Suprapubic skin (tissue), 4 donors: ENCODE measurements around the gene RFX7. TPM values are rescaled to one million over a fixed set of nuclear protein-coding genes. Genes with fewer than 3 reads are reported as not detected.

Experiments
- DNase-seq, 2 donors: peaks; one replicate each; pipeline ENCODE4 v3.0.0-alpha.2; 2019; ENCODE audit warnings: low spot score in 2 of 2
- H3K27ac ChIP-seq: fragments of 200-600 bp; sonication (generic); one replicate; pipeline ENCODE4 v1.5.1; 2019
- H3K27me3 ChIP-seq: fragments of 200-600 bp; sonication (generic); one replicate; pipeline ENCODE4 v1.5.1; 2019
- H3K36me3 ChIP-seq: fragments of 200-600 bp; sonication (generic); one replicate; pipeline ENCODE4 v1.5.1; 2019
- H3K4me1 ChIP-seq: fragments of 200-600 bp; sonication (generic); one replicate; pipeline ENCODE4 v1.5.1; 2019
- H3K4me3 ChIP-seq: fragments of 200-600 bp; sonication (generic); one replicate; pipeline ENCODE4 v1.5.1; 2019; ENCODE audit warnings: mild to moderate bottlenecking
- H3K9me3 ChIP-seq: fragments of 200-600 bp; sonication (generic); one replicate; pipeline ENCODE4 v1.5.1; 2019
- CTCF ChIP-seq, 2 donors: fragments of 200-600 bp in 1 of 2; fragments of 450-650 bp in 1 of 2; sonication (generic) in 1 of 2; IDR thresholded peaks; one replicate each; pipeline ENCODE4 v1.5.1; 2016 to 2019; ENCODE audit warnings: antibody characterized with exemption in 2 of 2, mild to moderate bottlenecking in 1 of 2, moderate library complexity in 1 of 2
- EP300 ChIP-seq: sonication (generic); formaldehyde crosslinking; IDR thresholded peaks from one replicate; pipeline ENCODE4 v1.6.1; 2017; ENCODE audit warnings: antibody characterized with exemption
- POLR2A ChIP-seq, 2 donors: fragments of 450-650 bp; IDR thresholded peaks; one replicate each; pipeline ENCODE4 v1.6.1; 2017; ENCODE audit warnings: antibody characterized with exemption in 2 of 2, mild to moderate bottlenecking in 2 of 2, moderate library complexity in 2 of 2
- POLR2AphosphoS5 ChIP-seq, 3 donors: sonication (generic); formaldehyde crosslinking; IDR thresholded peaks; one replicate each; pipeline ENCODE4 v1.6.1; 2017; ENCODE audit warnings: antibody characterized with exemption in 3 of 3
- WGBS: methylation state at CpG from one replicate; pipeline ENCODE4 v1.1.5; 2018; 5-methylcytosine and 5-hydroxymethylcytosine counted together
- total RNA-seq, 4 donors: library from RNA; depleted of rRNA; stranded (reverse); fragments of >200 nt; gene quantifications; one replicate each; pipeline ENCODE4 v1.1.0, GENCODE V29; 2016

The RFX7 gene
- total RNA-seq, 4 donors from 2014 or later, result 17.8 to 40.4 (median 22.2) TPM

DNA sequence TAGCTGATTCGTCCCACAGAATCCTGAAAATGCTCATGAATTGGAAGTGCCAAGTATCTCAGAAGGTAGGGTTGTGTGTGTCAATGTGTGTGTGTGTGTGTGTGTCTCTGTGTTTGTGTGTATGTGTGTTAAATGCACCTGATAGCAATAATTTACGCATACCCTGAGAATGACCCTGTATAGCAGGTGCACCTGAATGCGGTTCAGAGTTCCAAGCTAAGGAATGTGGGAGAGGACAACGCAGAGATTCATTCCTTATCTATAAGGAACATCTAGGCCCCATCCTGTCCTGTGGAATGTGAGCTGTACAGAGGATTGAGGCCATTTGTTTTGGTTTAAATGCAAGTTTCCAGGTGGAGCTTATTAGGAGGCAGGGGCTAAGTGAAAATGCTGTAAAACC, 201.2 kb downstream of the RFX7 start:
- no peak for TF ChIP-seq POLR2AphosphoS5 (IDR thresholded peaks at IDR 0.05)
- no peak for TF ChIP-seq POLR2A (IDR thresholded peaks at IDR 0.05)
- TF ChIP-seq EP300, result no peak
- no peak for TF ChIP-seq CTCF (IDR thresholded peaks at IDR 0.05)
- H3K36me3 ChIP-seq, result no peaks in the 10 kb centered on the region
- H3K4me3 ChIP-seq, result no peak overlapping the region
- no peak overlapping the region for H3K27ac ChIP-seq
- H3K4me1 ChIP-seq, result peaks cover 25% of the 10 kb centered on the region
- H3K27me3 ChIP-seq, result no peaks in the 10 kb centered on the region
- DNase-seq, result no peak
- WGBS, result 77% methylated on average over 4 of the region's 4 CpGs
- no peaks in the 10 kb centered on the region for H3K9me3 ChIP-seq

GRCh38 chr15:56042031-56042430, 201.6 kb downstream of the RFX7 start:
- no peak overlapping the region for H3K27ac ChIP-seq
- TF ChIP-seq POLR2A (IDR thresholded peaks at IDR 0.05), result no peak
- TF ChIP-seq CTCF (IDR thresholded peaks at IDR 0.05), result no peak
- TF ChIP-seq POLR2AphosphoS5 (IDR thresholded peaks at IDR 0.05), result no peak
- TF ChIP-seq EP300, result no peak

GRCh38 chr15:56040081-56041035, 203.3 kb downstream of the RFX7 start:
- peak in 1 of 2 donors; percentile 76 for DNase-seq
- WGBS, result 34% methylated on average over 8 of the region's 8 CpGs
- H3K4me1 ChIP-seq, result peaks cover 25% of the 10 kb centered on the region
- no peak overlapping the region for H3K4me3 ChIP-seq
- H3K27me3 ChIP-seq, result no peaks in the 10 kb centered on the region
- peak overlapping the region; percentile 61 for H3K27ac ChIP-seq
- no peaks in the 10 kb centered on the region for H3K9me3 ChIP-seq
- peak; percentile 48 for TF ChIP-seq EP300
- no peak for TF ChIP-seq POLR2A (IDR thresholded peaks at IDR 0.05)
- peak in 1 of 3 donors; percentile 27 for TF ChIP-seq POLR2AphosphoS5 (IDR thresholded peaks at IDR 0.05)
- TF ChIP-seq CTCF (IDR thresholded peaks at IDR 0.05), result no peak
- no peaks in the 10 kb centered on the region for H3K36me3 ChIP-seq

More at GRCh38 chr15:56042031-56042430, 201.6 kb downstream of the RFX7 start:
- H3K4me1 ChIP-seq, result peaks cover 25% of the 10 kb centered on the region
- no peak overlapping the region for H3K4me3 ChIP-seq
- no peaks in the 10 kb centered on the region for H3K36me3 ChIP-seq
- no peaks in the 10 kb centered on the region for H3K9me3 ChIP-seq
- WGBS, result 66% methylated on average over 1 of the region's 1 CpG
- no peak for DNase-seq
- H3K27me3 ChIP-seq, result no peaks in the 10 kb centered on the region

DNA sequence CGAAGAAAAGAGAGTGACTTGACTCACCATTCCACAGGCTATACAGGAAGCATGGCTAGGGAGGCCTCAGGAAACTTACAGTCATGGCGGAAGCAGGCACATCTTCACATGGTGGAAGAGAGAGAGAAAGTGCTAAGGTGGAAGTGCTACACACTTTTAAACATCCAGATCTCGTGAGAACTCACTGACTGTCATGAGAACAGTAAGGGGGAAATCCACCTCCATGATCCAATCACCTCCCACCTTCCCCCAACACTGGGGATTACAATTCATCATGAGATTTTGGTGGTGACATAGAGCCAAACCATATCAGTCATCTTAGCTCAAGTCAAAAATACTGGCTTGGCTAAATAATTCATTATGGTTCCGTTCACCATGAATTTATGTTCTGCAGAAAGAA, 205.0 kb downstream of the RFX7 start:
- WGBS, result 92% methylated on average over 4 of the region's 4 CpGs
- TF ChIP-seq EP300 (no peak), POLR2A (IDR thresholded peaks at IDR 0.05) (no peak), CTCF (IDR thresholded peaks at IDR 0.05) (no peak), POLR2AphosphoS5 (IDR thresholded peaks at IDR 0.05) (no peak)
- peaks cover 25% of the 10 kb centered on the region for H3K4me1 ChIP-seq
- no peak overlapping the region for H3K4me3 ChIP-seq
- H3K27ac ChIP-seq, result no peak overlapping the region
- H3K27me3 ChIP-seq, result no peaks in the 10 kb centered on the region
- no peak for DNase-seq
- H3K36me3 ChIP-seq, result no peaks in the 10 kb centered on the region
- H3K9me3 ChIP-seq, result no peaks in the 10 kb centered on the region

GRCh38 chr15:56038015-56038414, 205.7 kb downstream of the RFX7 start:
- Histone ChIP-seq H3K27me3 (no peaks in the 10 kb centered on the region), H3K27ac (no peak overlapping the region), H3K4me3 (no peak overlapping the region), H3K4me1 (peaks cover 25% of the 10 kb centered on the region), H3K36me3 (no peaks in the 10 kb centered on the region), H3K9me3 (no peaks in the 10 kb centered on the region)
- DNase-seq, result no peak
- WGBS, result 38% methylated on average over 3 of the region's 3 CpGs
- TF ChIP-seq POLR2A (IDR thresholded peaks at IDR 0.05), result no peak
- TF ChIP-seq POLR2AphosphoS5 (IDR thresholded peaks at IDR 0.05), result no peak

Other genes with a start within 250 kb of the RFX7 start
- 10 to 100 TPM in 1 of 4 donors, 1 to 10 TPM in 3; 6.5 to 16.6 (median 8.9) TPM for gene TEX9, start 121.5 kb upstream of the RFX7 start, total RNA-seq
- 1 to 10 TPM in 1 of 4 donors, under 1 TPM in 1, not detected in 2; 0.23 to 1.6 TPM for gene MNS1, start 221.3 kb upstream of the RFX7 start, total RNA-seq